ENCODE measurements around the gene WDR76.

WDR76 gene

DNA sequence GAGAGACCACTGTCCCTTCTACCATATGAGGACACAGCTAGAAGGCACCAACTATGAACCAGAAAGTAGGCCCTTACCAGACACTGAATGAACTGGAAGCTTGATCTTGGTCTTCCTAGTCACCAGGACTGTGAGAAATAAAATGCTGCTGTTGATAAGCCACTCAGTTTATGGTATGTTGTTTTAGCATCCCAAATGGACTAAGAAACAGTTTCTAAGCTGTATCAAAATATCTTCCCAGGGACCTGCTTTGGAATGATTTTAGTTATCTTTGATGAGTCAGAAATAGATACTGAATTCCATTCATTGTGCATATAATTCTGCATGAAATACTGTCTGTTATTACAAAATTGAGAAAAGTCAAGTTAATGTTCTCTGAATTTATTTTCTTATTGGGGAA is 18.6 kb downstream of the WDR76 start:
- no peaks in the 10 kb centered on the region for H3K9me3 ChIP-seq (ENCODE audit: insufficient read depth, low read length, severe bottlenecking)
- peaks cover 67% of the 10 kb centered on the region for H3K36me3 ChIP-seq (ENCODE audit: insufficient read depth, low read length)
- no peak overlapping the region for H3K4me3 ChIP-seq (ENCODE audit: low read depth in 1 of 2, low read length in 2 of 2)
- no peak overlapping the region for H3K4me2 ChIP-seq (ENCODE audit: insufficient read depth, low read length)
- H3K27me3 ChIP-seq (ENCODE audit: insufficient read depth, low read length, poor library complexity): no peaks in the 10 kb centered on the region
- no peak for TF ChIP-seq EZH2 (IDR thresholded peaks at IDR 0.05; ENCODE audit: borderline replicate concordance, low read depth, low read length, severe bottlenecking)
- TF ChIP-seq CTCF (IDR thresholded peaks at IDR 0.05; ENCODE audit: borderline replicate concordance, extremely low read depth, low read length, poor library complexity, severe bottlenecking): no peak
- H3K9ac ChIP-seq (ENCODE audit: low read depth, low read length): no peak overlapping the region
- ATAC-seq (ENCODE audit: insufficient read depth, low read depth): no peak
- H3K27ac ChIP-seq (ENCODE audit: low read length): no peak overlapping the region
- no peak overlapping the region for H2AFZ ChIP-seq (ENCODE audit: low read depth, low read length)
- H3K79me2 ChIP-seq (ENCODE audit: insufficient read depth, low read length): peaks cover 8% of the 10 kb centered on the region; the same call in 1 of the 2 replicates
- no peak for DNase-seq
- H3K4me1 ChIP-seq (ENCODE audit: insufficient read depth, low read length): no peaks in the 10 kb centered on the region
- H4K20me1 ChIP-seq (ENCODE audit: insufficient read depth, low read length): no peaks in the 10 kb centered on the region; the same call in 1 of the 2 replicates

GRCh38 chr15:43851251-43851650 is 24.4 kb downstream of the WDR76 start:
- ATAC-seq (ENCODE audit: insufficient read depth, low read depth) (no peak), DNase-seq (no peak)
- Histone ChIP-seq H3K4me2 (ENCODE audit: insufficient read depth, low read length) (no peak overlapping the region), H3K79me2 (ENCODE audit: insufficient read depth, low read length) (peaks cover 6% of the 10 kb centered on the region; the same call in 1 of the 2 replicates), H3K27me3 (ENCODE audit: insufficient read depth, low read length, poor library complexity) (no peaks in the 10 kb centered on the region), H3K36me3 (ENCODE audit: insufficient read depth, low read length) (peaks cover 82% of the 10 kb centered on the region), H3K9ac (ENCODE audit: low read depth, low read length) (no peak overlapping the region), H3K4me1 (ENCODE audit: insufficient read depth, low read length) (no peaks in the 10 kb centered on the region), H4K20me1 (ENCODE audit: insufficient read depth, low read length) (no peaks in the 10 kb centered on the region), H3K9me3 (ENCODE audit: insufficient read depth, low read length, severe bottlenecking) (no peaks in the 10 kb centered on the region), H3K4me3 (ENCODE audit: low read depth in 1 of 2, low read length in 2 of 2) (no peak overlapping the region), H2AFZ (ENCODE audit: low read depth, low read length) (no peak overlapping the region), H3K27ac (ENCODE audit: low read length) (no peak overlapping the region)
- TF ChIP-seq EZH2 (IDR thresholded peaks at IDR 0.05; ENCODE audit: borderline replicate concordance, low read depth, low read length, severe bottlenecking) (no peak), CTCF (IDR thresholded peaks at IDR 0.05; ENCODE audit: borderline replicate concordance, extremely low read depth, low read length, poor library complexity, severe bottlenecking) (no peak)

- no peaks in the 10 kb centered on the region for H3K9me3 ChIP-seq (ENCODE audit: insufficient read depth, low read length, severe bottlenecking)
- TF ChIP-seq EZH2 (IDR thresholded peaks at IDR 0.05; ENCODE audit: borderline replicate concordance, low read depth, low read length, severe bottlenecking): no peak
- no peak overlapping the region for H3K27ac ChIP-seq (ENCODE audit: low read length)
- no peak for DNase-seq
- no peak for ATAC-seq (ENCODE audit: insufficient read depth, low read depth)
- H3K4me3 ChIP-seq (ENCODE audit: low read depth in 1 of 2, low read length in 2 of 2): no peak overlapping the region
- H3K9ac ChIP-seq (ENCODE audit: low read depth, low read length): no peak overlapping the region
- no peak overlapping the region for H3K4me2 ChIP-seq (ENCODE audit: insufficient read depth, low read length)
- no peak overlapping the region for H2AFZ ChIP-seq (ENCODE audit: low read depth, low read length)
- H3K36me3 ChIP-seq (ENCODE audit: insufficient read depth, low read length): peaks cover 82% of the 10 kb centered on the region
- no peaks in the 10 kb centered on the region for H3K4me1 ChIP-seq (ENCODE audit: insufficient read depth, low read length)
- no peaks in the 10 kb centered on the region for H4K20me1 ChIP-seq (ENCODE audit: insufficient read depth, low read length)
- no peaks in the 10 kb centered on the region for H3K27me3 ChIP-seq (ENCODE audit: insufficient read depth, low read length, poor library complexity)
- peaks cover 7% of the 10 kb centered on the region; the same call in 1 of the 2 replicates for H3K79me2 ChIP-seq (ENCODE audit: insufficient read depth, low read length)
These were observed 25.8 kb downstream of the WDR76 start for GRCh38 chr15:43852607-43853006.

DNA sequence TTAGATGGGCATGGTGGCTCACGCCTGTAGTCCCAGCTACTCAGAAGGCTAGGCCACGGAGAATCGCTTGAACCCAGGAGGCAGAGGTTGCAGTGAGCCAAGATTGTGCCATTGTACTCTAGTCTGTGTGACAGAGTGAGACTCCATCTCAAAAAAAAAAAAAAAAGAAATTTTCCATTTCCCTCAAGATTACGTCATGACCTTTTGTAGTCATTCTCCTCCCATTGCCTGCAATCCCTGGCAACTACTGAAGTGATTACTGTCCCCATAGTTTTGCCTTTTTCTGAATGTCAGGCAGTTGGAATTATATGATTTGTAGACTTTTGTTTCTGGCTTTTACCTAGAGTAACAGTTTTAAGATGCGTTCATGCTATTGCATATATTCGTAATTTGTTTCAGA is 28.0 kb downstream of the WDR76 start:
- H3K79me2 ChIP-seq (ENCODE audit: insufficient read depth, low read length): peaks cover 7% of the 10 kb centered on the region; the same call in 1 of the 2 replicates
- DNase-seq (no peak), ATAC-seq (ENCODE audit: insufficient read depth, low read depth) (no peak)
- no peaks in the 10 kb centered on the region for H4K20me1 ChIP-seq (ENCODE audit: insufficient read depth, low read length)
- TF ChIP-seq CTCF (IDR thresholded peaks at IDR 0.05; ENCODE audit: borderline replicate concordance, extremely low read depth, low read length, poor library complexity, severe bottlenecking): no peak
- TF ChIP-seq EZH2 (IDR thresholded peaks at IDR 0.05; ENCODE audit: borderline replicate concordance, low read depth, low read length, severe bottlenecking): no peak
- H3K4me3 ChIP-seq (ENCODE audit: low read depth in 1 of 2, low read length in 2 of 2): no peak overlapping the region
- H2AFZ ChIP-seq (ENCODE audit: low read depth, low read length): no peak overlapping the region
- H3K4me2 ChIP-seq (ENCODE audit: insufficient read depth, low read length): no peak overlapping the region
- no peaks in the 10 kb centered on the region for H3K9me3 ChIP-seq (ENCODE audit: insufficient read depth, low read length, severe bottlenecking)
- H3K36me3 ChIP-seq (ENCODE audit: insufficient read depth, low read length): peaks cover 86% of the 10 kb centered on the region
- H3K4me1 ChIP-seq (ENCODE audit: insufficient read depth, low read length): no peaks in the 10 kb centered on the region
- H3K27me3 ChIP-seq (ENCODE audit: insufficient read depth, low read length, poor library complexity): no peaks in the 10 kb centered on the region
- H3K27ac ChIP-seq (ENCODE audit: low read length): no peak overlapping the region
- no peak overlapping the region for H3K9ac ChIP-seq (ENCODE audit: low read depth, low read length)

All from DND-41 (cell line).